Liver (tissue), 9 donors: ENCODE data around the gene BTLA. TPM values are rescaled to one million over a fixed set of nuclear protein-coding genes. Genes with fewer than 3 reads are reported as not detected.
A peak's percentile ranks its signal among the peaks of the same experiment; 100 is the strongest.
"Not testable (repeated sequence)": the region's sequence is repeated elsewhere in the genome, so short reads cannot be mapped to it uniquely, and the experiment has no call there.

Source experiments
- DNase-seq: peaks from one replicate; pipeline ENCODE4 v3.0.0-alpha.2; 2017; ENCODE audit warnings: low spot score
- H3K27ac ChIP-seq, 2 donors: one replicate each; pipeline ENCODE4 v1.7.0; 2013; ENCODE audit warnings: inconsistent platforms in 2 of 2, low read length in 2 of 2, control low read depth in 1 of 2, low read depth in 1 of 2, mild to moderate bottlenecking in 1 of 2
- H3K27me3 ChIP-seq, 4 donors: one replicate each; pipeline versions ENCODE4 v1.6.1 to v1.7.0; 2013; ENCODE audit warnings: low read length in 3 of 4, inconsistent platforms in 1 of 4, mild to moderate bottlenecking in 1 of 4, moderate library complexity in 1 of 4; ENCODE audit not compliant: control insufficient read depth in 4 of 4, insufficient read depth in 4 of 4
- H3K36me3 ChIP-seq, 4 donors: one replicate each; pipeline versions ENCODE4 v1.6.1 to v1.7.0; 2013; ENCODE audit warnings: low read length in 3 of 4, mild to moderate bottlenecking in 3 of 4, low read depth in 1 of 4, moderate library complexity in 1 of 4; ENCODE audit not compliant: control insufficient read depth in 4 of 4, insufficient read depth in 3 of 4
- H3K4me1 ChIP-seq, 4 donors: one replicate each; pipeline versions ENCODE4 v1.6.1 to v1.7.0; 2013; ENCODE audit warnings: low read length in 3 of 4, mild to moderate bottlenecking in 3 of 4, moderate library complexity in 1 of 4; ENCODE audit not compliant: control insufficient read depth in 4 of 4, insufficient read depth in 4 of 4
- H3K4me3 ChIP-seq, 3 donors: one replicate each; pipeline versions ENCODE4 v1.6.1 to v1.7.0; 2013; ENCODE audit warnings: low read length in 3 of 3, control low read depth in 1 of 3, low read depth in 1 of 3, mild to moderate bottlenecking in 1 of 3
- H3K9ac ChIP-seq, 2 donors: one replicate each; pipeline ENCODE4 v1.7.0; 2013; ENCODE audit warnings: low read length in 2 of 2, mild to moderate bottlenecking in 2 of 2, moderate library complexity in 2 of 2, control low read depth in 1 of 2, low read depth in 1 of 2
- H3K9me3 ChIP-seq, 4 donors: one replicate each; pipeline versions ENCODE4 v1.6.1 to v1.7.0; 2013; ENCODE audit warnings: low read length in 3 of 4; ENCODE audit not compliant: control insufficient read depth in 4 of 4
- EGR1 ChIP-seq, 2 donors: IDR thresholded peaks; 2 replicates each; pipeline ENCODE4 v1.6.1; 2016 to 2018; ENCODE audit warnings: antibody characterized with exemption in 2 of 2, low read depth in 2 of 2
- FOXA1 ChIP-seq: IDR thresholded peaks from 2 replicates; pipeline ENCODE4 v1.6.1; 2016; ENCODE audit warnings: antibody characterized with exemption
- FOXA2 ChIP-seq: IDR thresholded peaks from 2 replicates; pipeline ENCODE4 v1.6.1; 2016; ENCODE audit warnings: antibody characterized with exemption
- GABPA ChIP-seq, 2 donors: IDR thresholded peaks in 1 of 2; conservative IDR thresholded peaks in 1 of 2; 2 replicates each; pipeline ENCODE4 v1.6.1; 2016; ENCODE audit warnings: antibody characterized with exemption in 2 of 2, mild to moderate bottlenecking in 1 of 2, moderate library complexity in 1 of 2
- HNF4A ChIP-seq, 2 donors: conservative IDR thresholded peaks; 2 replicates each; pipeline ENCODE4 v1.6.1; 2016; ENCODE audit warnings: antibody characterized with exemption in 2 of 2, mild to moderate bottlenecking in 2 of 2
- HNF4G ChIP-seq: IDR thresholded peaks from 2 replicates; pipeline ENCODE4 v1.6.1; 2016; ENCODE audit warnings: antibody characterized with exemption
- JUND ChIP-seq, 2 donors: IDR thresholded peaks; 2 replicates each; pipeline ENCODE4 v1.6.1; 2016; ENCODE audit warnings: antibody characterized with exemption in 2 of 2
- RAD21 ChIP-seq, 2 donors: IDR thresholded peaks; 2 replicates each; pipeline ENCODE4 v1.6.1; 2016; ENCODE audit warnings: antibody characterized with exemption in 2 of 2, mild to moderate bottlenecking in 2 of 2
- RXRA ChIP-seq, 2 donors: IDR thresholded peaks; 2 replicates each; pipeline ENCODE4 v1.6.1; 2017 to 2018; ENCODE audit warnings: antibody characterized with exemption in 2 of 2, mild to moderate bottlenecking in 1 of 2
- SP1 ChIP-seq: IDR thresholded peaks from 2 replicates; pipeline ENCODE4 v1.6.1; 2018; ENCODE audit warnings: antibody characterized with exemption, mild to moderate bottlenecking
- TAF1 ChIP-seq: conservative IDR thresholded peaks from 2 replicates; pipeline ENCODE4 v1.6.1; 2016; ENCODE audit warnings: antibody characterized with exemption, mild to moderate bottlenecking
- WGBS: extraction: QIAGEN DNeasy Blood & Tissue Kit; methylation state at CpG from one replicate; pipeline ENCODE4 v1.1.7; 2013; 5-methylcytosine and 5-hydroxymethylcytosine counted together
- polyA plus RNA-seq, 2 donors: library from polyadenylated mRNA; stranded (reverse) in 1 of 2; unstranded in 1 of 2; fragments of 200-250 nt in 1 of 2; fragments of >200 nt in 1 of 2; fragmentation: Nextera tagmentation in 1 of 2; extraction: Ambion mirVana in 1 of 2; gene quantifications; one replicate each; pipeline versions ENCODE4 v1.2.1 to v1.2.3, GENCODE V29; 2013 to 2015
- total RNA-seq, 2 donors: library from RNA; depleted of rRNA; stranded (reverse); fragments of >200 nt; gene quantifications; one replicate each; pipeline ENCODE4 v1.2.3, GENCODE V29; 2014
- TF ChIP-seq, protein P1 (sequence below): IDR thresholded peaks from 2 replicates; pipeline ENCODE4 v1.6.1; 2016; ENCODE audit warnings: antibody characterized with exemption
- TF ChIP-seq, protein P2 (sequence below): IDR thresholded peaks from 2 replicates; pipeline ENCODE4 v1.6.1; 2016; ENCODE audit warnings: antibody characterized with exemption
- TF ChIP-seq, protein P3 (sequence below): fragments of 150-350 bp; IDR thresholded peaks from 2 replicates; pipeline ENCODE4 v1.5.1; 2017; ENCODE audit warnings: improper control_type of control experiment, low read depth, low read length; ENCODE audit not compliant: missing input control
- TF ChIP-seq, protein P4 (sequence below): IDR thresholded peaks from 2 replicates; pipeline ENCODE4 v1.6.1; 2016; ENCODE audit warnings: antibody characterized with exemption, mild to moderate bottlenecking
- donor health status: healthy.
- donor health status: healthy.
- donor health status: healthy.
- donor health status: healthy.
- donor health status: healthy.

Gene BTLA
- total and polyA plus RNA-seq, 4 donors = 0.08 to 0.43 (median 0.27) TPM

DNA sequence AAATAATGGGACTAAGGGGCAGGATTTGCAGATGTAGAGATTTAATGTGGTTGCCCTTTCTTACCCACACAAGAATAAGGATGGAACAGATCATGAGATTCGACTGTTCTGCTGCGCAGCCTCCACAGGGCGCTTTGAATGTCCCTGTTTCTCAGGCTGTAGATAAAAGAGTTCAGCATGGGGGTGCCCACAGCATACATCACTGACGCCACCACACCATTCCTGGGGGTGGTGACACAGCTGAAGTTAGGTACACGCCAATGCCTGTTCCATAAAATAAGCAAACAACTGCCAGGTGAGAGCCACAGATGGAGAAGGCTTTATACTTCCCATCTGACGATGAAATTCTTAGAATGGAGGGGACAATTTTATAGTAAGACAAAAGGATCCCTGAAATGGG, 24.9 kb upstream of the BTLA start:
- 94% methylated on average over 6 of the region's 6 CpGs for WGBS
- not testable (repeated sequence) for H3K4me3 ChIP-seq, H3K9ac ChIP-seq, H3K27ac ChIP-seq, H3K4me1 ChIP-seq, DNase-seq, H3K27me3 ChIP-seq, H3K9me3 ChIP-seq
- peaks cover under 1 to 17% (median 3%) of the 10 kb centered on the region in 4 donors for H3K36me3 ChIP-seq

DNA sequence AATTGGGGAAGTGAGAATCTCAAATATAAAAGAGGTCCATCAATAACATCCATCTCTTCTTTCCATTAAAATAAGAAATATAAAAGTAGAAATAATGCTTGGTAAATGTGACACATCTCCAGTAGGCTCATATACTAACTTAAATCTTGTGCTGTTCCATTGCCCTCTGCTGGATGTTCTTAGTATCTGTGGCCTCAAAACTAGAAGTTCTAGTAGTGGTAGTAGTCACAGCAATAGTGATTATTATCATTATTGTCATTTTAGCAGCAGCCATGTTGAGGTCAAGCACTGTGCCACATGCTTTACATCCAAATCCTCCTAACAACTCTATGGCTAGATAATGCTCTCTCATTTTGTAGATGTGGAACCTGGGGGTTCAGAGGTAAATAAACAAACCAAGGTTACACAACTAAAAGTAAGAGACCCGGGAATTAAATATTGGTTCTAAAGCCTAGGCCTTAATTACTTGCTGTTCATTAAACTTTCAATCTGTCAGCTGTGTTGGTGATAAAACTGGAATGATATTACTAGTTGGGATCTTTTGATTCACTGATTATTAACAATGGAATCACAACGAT, 20.2 kb upstream of the BTLA start:
- Histone ChIP-seq H3K36me3 (peaks cover 0 to under 1% (median 0%) of the 10 kb centered on the region in 4 donors), H3K27me3 (no peaks in the 10 kb centered on the region), H3K4me3 (no peak overlapping the region), H3K9me3 (no peaks in the 10 kb centered on the region), H3K27ac (no peak overlapping the region), H3K9ac (no peak overlapping the region), H3K4me1 (no peaks in the 10 kb centered on the region)
- DNase-seq = no peak
- WGBS = 75% methylated on average over 2 of the region's 2 CpGs
- TF ChIP-seq EGR1 (IDR thresholded peaks at IDR 0.05; ENCODE audit: low read depth in 2 of 2) = no peak
- no peak for TF ChIP-seq SP1
- TF ChIP-seq RAD21 (IDR thresholded peaks at IDR 0.05) = peak; percentile 82 to 88
- TF ChIP-seq, protein P1, sequence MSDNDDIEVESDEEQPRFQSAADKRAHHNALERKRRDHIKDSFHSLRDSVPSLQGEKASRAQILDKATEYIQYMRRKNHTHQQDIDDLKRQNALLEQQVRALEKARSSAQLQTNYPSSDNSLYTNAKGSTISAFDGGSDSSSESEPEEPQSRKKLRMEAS = no peak
- TF ChIP-seq HNF4G = no peak
- TF ChIP-seq, protein P2, sequence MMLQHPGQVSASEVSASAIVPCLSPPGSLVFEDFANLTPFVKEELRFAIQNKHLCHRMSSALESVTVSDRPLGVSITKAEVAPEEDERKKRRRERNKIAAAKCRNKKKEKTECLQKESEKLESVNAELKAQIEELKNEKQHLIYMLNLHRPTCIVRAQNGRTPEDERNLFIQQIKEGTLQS = no peak
- no peak for TF ChIP-seq GABPA (IDR thresholded peaks at IDR 0.05 in 1 of 2, conservative IDR thresholded peaks at IDR 0.05 in 1 of 2)
- TF ChIP-seq JUND (IDR thresholded peaks at IDR 0.05) = no peak
- TF ChIP-seq FOXA1 = no peak
- TF ChIP-seq TAF1 = no peak
- TF ChIP-seq, protein P3, sequence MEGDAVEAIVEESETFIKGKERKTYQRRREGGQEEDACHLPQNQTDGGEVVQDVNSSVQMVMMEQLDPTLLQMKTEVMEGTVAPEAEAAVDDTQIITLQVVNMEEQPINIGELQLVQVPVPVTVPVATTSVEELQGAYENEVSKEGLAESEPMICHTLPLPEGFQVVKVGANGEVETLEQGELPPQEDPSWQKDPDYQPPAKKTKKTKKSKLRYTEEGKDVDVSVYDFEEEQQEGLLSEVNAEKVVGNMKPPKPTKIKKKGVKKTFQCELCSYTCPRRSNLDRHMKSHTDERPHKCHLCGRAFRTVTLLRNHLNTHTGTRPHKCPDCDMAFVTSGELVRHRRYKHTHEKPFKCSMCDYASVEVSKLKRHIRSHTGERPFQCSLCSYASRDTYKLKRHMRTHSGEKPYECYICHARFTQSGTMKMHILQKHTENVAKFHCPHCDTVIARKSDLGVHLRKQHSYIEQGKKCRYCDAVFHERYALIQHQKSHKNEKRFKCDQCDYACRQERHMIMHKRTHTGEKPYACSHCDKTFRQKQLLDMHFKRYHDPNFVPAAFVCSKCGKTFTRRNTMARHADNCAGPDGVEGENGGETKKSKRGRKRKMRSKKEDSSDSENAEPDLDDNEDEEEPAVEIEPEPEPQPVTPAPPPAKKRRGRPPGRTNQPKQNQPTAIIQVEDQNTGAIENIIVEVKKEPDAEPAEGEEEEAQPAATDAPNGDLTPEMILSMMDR = peak; percentile 61

DNA sequence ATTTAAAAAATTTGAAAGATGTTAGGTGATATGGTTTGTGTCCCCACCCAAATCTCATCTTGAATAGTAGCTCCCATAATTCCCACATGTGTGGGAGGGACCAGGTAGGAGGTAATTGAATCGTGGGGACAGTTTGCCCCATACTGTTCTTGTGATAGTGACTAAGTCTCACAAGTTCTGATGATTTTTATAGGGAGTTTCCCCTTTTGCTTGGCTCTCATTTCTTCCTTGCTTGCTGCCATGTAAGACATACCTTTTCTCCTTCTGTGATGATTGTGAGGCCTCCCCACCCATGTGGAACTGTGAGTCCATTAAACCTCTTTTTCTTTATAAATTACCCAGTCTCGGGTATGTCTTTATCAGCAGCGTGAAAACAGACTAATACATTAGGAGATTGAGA, 19.7 kb upstream of the BTLA start:
- H3K36me3 ChIP-seq, H3K9me3 ChIP-seq, H3K27me3 ChIP-seq, H3K4me3 ChIP-seq, H3K4me1 ChIP-seq, DNase-seq, H3K27ac ChIP-seq, H3K9ac ChIP-seq: not testable (repeated sequence)
- 66% methylated on average over 3 of the region's 3 CpGs for WGBS

DNA sequence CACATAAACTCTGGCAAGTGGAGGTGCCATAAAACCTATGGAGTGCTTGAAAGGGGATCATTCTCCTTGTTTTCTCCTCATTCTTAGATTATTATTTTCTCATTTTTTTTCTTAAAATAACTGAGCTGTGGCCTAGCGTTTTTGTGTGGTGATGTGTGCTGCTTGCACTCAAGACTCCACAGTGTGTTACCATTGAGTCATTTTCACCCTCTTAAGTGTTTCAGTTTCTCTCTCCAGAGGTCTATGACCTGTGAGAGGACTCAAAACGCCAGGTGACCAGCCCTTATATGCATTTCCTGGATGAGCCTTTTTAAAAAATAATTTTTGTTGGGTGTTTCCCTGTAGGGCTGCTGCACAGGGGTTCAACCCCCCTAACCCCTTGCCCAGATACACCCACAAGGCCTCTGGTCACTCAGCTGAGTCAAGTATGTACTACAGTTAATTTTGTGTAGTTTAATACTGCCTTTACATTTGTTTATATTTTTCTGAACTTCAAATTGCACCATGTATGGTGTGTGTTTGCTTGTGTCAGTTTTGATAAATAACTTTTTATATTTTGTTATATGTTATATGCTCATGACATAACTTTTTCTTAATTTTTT, 15.4 kb upstream of the BTLA start:
- Histone ChIP-seq H3K4me3 (no peak overlapping the region), H3K27me3 (no peaks in the 10 kb centered on the region), H3K36me3 (no peaks in the 10 kb centered on the region), H3K27ac (no peak overlapping the region), H3K4me1 (no peaks in the 10 kb centered on the region), H3K9me3 (no peaks in the 10 kb centered on the region), H3K9ac (no peak overlapping the region)
- 53% methylated on average over 2 of the region's 2 CpGs for WGBS
- DNase-seq = no peak
- no peak for TF ChIP-seq HNF4A (conservative IDR thresholded peaks at IDR 0.05)
- TF ChIP-seq RXRA (IDR thresholded peaks at IDR 0.05) = no peak
- TF ChIP-seq FOXA2 = no peak
- no peak for TF ChIP-seq GABPA (IDR thresholded peaks at IDR 0.05 in 1 of 2, conservative IDR thresholded peaks at IDR 0.05 in 1 of 2)
- no peak for TF ChIP-seq EGR1 (IDR thresholded peaks at IDR 0.05; ENCODE audit: low read depth in 2 of 2)
- TF ChIP-seq, protein P4, sequence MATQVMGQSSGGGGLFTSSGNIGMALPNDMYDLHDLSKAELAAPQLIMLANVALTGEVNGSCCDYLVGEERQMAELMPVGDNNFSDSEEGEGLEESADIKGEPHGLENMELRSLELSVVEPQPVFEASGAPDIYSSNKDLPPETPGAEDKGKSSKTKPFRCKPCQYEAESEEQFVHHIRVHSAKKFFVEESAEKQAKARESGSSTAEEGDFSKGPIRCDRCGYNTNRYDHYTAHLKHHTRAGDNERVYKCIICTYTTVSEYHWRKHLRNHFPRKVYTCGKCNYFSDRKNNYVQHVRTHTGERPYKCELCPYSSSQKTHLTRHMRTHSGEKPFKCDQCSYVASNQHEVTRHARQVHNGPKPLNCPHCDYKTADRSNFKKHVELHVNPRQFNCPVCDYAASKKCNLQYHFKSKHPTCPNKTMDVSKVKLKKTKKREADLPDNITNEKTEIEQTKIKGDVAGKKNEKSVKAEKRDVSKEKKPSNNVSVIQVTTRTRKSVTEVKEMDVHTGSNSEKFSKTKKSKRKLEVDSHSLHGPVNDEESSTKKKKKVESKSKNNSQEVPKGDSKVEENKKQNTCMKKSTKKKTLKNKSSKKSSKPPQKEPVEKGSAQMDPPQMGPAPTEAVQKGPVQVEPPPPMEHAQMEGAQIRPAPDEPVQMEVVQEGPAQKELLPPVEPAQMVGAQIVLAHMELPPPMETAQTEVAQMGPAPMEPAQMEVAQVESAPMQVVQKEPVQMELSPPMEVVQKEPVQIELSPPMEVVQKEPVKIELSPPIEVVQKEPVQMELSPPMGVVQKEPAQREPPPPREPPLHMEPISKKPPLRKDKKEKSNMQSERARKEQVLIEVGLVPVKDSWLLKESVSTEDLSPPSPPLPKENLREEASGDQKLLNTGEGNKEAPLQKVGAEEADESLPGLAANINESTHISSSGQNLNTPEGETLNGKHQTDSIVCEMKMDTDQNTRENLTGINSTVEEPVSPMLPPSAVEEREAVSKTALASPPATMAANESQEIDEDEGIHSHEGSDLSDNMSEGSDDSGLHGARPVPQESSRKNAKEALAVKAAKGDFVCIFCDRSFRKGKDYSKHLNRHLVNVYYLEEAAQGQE = no peak
- no peak for TF ChIP-seq TAF1
- TF ChIP-seq, protein P1 = no peak
